Measurements from ENCODE around the gene PRKCE. TPM values are rescaled to one million over a fixed set of nuclear protein-coding genes. Genes with fewer than 3 reads are reported as not detected.

The PRKCE gene
- total and polyA plus RNA-seq, 7 experiments from 2014 or later = 1.4 to 37.9 (median 19.5) TPM

DNA sequence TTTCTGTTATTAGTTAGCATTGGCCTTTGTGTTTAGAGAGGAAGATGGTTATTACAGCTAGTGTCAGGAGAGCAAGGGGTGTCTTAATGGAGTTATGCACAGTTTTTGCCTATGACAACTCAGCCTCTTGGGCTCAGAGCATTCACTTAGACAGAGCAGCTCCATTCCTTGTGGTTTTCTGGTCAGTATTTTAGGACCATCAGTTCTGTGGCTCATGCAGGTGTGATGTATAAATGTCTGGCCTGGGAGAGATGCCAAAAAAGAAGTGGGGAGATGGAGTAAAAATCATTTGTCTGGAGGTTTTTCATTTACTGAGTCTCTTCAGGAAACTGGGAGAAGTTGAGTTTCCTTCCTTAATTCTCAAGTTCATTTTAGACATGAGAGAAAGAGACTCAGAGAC is 79.7 kb downstream of the PRKCE start:
- ChIA-PET CTCF (no interaction called here), POLR2A (no interaction called here)
- Histone ChIP-seq H3K4me1 (ENCODE audit: control insufficient read depth in 2 of 2, insufficient read depth in 2 of 2, low read length in 2 of 2) (no peaks in the 10 kb centered on the region), H3K36me3 (ENCODE audit: control insufficient read depth in 2 of 3, insufficient read depth in 3 of 3, low read length in 3 of 3) (no peaks in the 10 kb centered on the region), H3K27ac (ENCODE audit: low read depth, low read length) (no peak overlapping the region), H3K4me3 (ENCODE audit: low read length) (no peak overlapping the region), H3K9me3 (ENCODE audit: control insufficient read depth in 2 of 3, low read length in 3 of 3) (no peaks in the 10 kb centered on the region), H3K27me3 (ENCODE audit: control insufficient read depth in 2 of 2, insufficient read depth in 2 of 2, low read length in 2 of 2) (no peaks in the 10 kb centered on the region)
- Mint-ChIP-seq H3K4me1 (peaks cover 0 to 13% (median 0%) of the 10 kb centered on the region in 7 donors), H3K9me3 (no peaks in the 10 kb centered on the region), H3K4me3 (no peak overlapping the region), H3K27ac (no peak overlapping the region), H3K36me3 (peaks cover 0 to 18% (median 12%) of the 10 kb centered on the region in 5 donors), H3K27me3 (no peaks in the 10 kb centered on the region)
- intact Hi-C loops (cut with micrococcal nuclease) = no loop called here
- DNase-seq (no peak), ATAC-seq (no peak)

DNA sequence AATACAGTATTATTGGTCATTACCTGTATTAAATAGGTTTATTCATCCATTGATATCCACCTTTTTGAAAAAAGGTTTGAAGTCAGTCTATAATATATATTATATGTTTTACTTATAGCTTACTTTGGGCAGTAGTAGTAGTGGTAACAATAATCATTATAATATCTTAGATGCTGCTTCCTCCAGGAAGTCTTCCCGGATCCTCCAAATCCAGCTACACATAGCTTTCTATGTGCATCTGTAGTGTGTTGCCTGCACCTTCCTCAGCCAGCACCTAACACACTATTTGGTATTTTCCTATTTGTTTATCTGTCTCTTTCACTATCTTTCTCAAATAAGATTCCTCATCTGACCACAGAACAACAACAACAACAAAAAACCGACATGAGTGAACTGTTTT is 81.0 kb downstream of the PRKCE start:
- Mint-ChIP-seq H3K27me3 (no peaks in the 10 kb centered on the region), H3K27ac (no peak overlapping the region), H3K4me1 (peaks cover 0 to 13% (median 0%) of the 10 kb centered on the region in 7 donors), H3K9me3 (no peaks in the 10 kb centered on the region), H3K36me3 (peaks cover 0 to 21% (median 5%) of the 10 kb centered on the region in 5 donors), H3K4me3 (no peak overlapping the region)
- Histone ChIP-seq H3K9me3 (ENCODE audit: control insufficient read depth in 2 of 3, low read length in 3 of 3) (no peaks in the 10 kb centered on the region), H3K4me3 (ENCODE audit: low read length) (no peak overlapping the region), H3K36me3 (ENCODE audit: control insufficient read depth in 2 of 3, insufficient read depth in 3 of 3, low read length in 3 of 3) (peaks cover 0 to 5% (median 0%) of the 10 kb centered on the region in 3 experiments), H3K4me1 (ENCODE audit: control insufficient read depth in 2 of 2, insufficient read depth in 2 of 2, low read length in 2 of 2) (no peaks in the 10 kb centered on the region), H3K27me3 (ENCODE audit: control insufficient read depth in 2 of 2, insufficient read depth in 2 of 2, low read length in 2 of 2) (no peaks in the 10 kb centered on the region), H3K27ac (ENCODE audit: low read depth, low read length) (no peak overlapping the region)
- intact Hi-C loops (cut with micrococcal nuclease) = no loop called here
- ATAC-seq = no peak
- CTCF ChIA-PET = interaction anchor here (0.7 kb wide), 1 partner anchor 36 kb away, joined by 3 read pairs; no protein-coding TSS in a partner anchor
- no peak for DNase-seq
- POLR2A ChIA-PET = no interaction called here

GRCh38 chr2:45732946-45733345 is 81.5 kb downstream of the PRKCE start:
- peaks cover 0 to 5% (median 0%) of the 10 kb centered on the region in 3 experiments for H3K36me3 ChIP-seq (ENCODE audit: control insufficient read depth in 2 of 3, insufficient read depth in 3 of 3, low read length in 3 of 3)
- ChIA-PET POLR2A (no interaction called here), CTCF (interaction anchor here (0.7 to 1.4 kb wide), 2 partner anchors 46 to 78 kb away, joined by 3 to 4 read pairs; no protein-coding TSS in a partner anchor)
- Mint-ChIP-seq H3K9me3 (no peaks in the 10 kb centered on the region), H3K36me3 (peaks cover 0 to 26% (median 5%) of the 10 kb centered on the region in 5 donors), H3K4me3 (peak overlapping the region in 1 of 10 donors; percentile 2), H3K27me3 (no peaks in the 10 kb centered on the region), H3K27ac (no peak overlapping the region), H3K4me1 (peaks cover 0 to 17% (median 0%) of the 10 kb centered on the region in 7 donors)
- no peaks in the 10 kb centered on the region for H3K27me3 ChIP-seq (ENCODE audit: control insufficient read depth in 2 of 2, insufficient read depth in 2 of 2, low read length in 2 of 2)
- DNase-seq (no peak), ATAC-seq (no peak)
- no peak overlapping the region for H3K27ac ChIP-seq (ENCODE audit: low read depth, low read length)
- no peaks in the 10 kb centered on the region for H3K9me3 ChIP-seq (ENCODE audit: control insufficient read depth in 2 of 3, low read length in 3 of 3)
- no peaks in the 10 kb centered on the region for H3K4me1 ChIP-seq (ENCODE audit: control insufficient read depth in 2 of 2, insufficient read depth in 2 of 2, low read length in 2 of 2)
- intact Hi-C loops (cut with micrococcal nuclease) = no loop called here
- no peak overlapping the region for H3K4me3 ChIP-seq (ENCODE audit: low read length)

- DNase-seq (no peak), ATAC-seq (no peak)
- Histone ChIP-seq H3K36me3 (ENCODE audit: control insufficient read depth in 2 of 3, insufficient read depth in 3 of 3, low read length in 3 of 3) (peaks cover 0 to 5% (median 0%) of the 10 kb centered on the region in 3 experiments), H3K9me3 (ENCODE audit: control insufficient read depth in 2 of 3, low read length in 3 of 3) (no peaks in the 10 kb centered on the region), H3K27me3 (ENCODE audit: control insufficient read depth in 2 of 2, insufficient read depth in 2 of 2, low read length in 2 of 2) (no peaks in the 10 kb centered on the region), H3K4me3 (ENCODE audit: low read length) (no peak overlapping the region), H3K27ac (ENCODE audit: low read depth, low read length) (no peak overlapping the region), H3K4me1 (ENCODE audit: control insufficient read depth in 2 of 2, insufficient read depth in 2 of 2, low read length in 2 of 2) (no peaks in the 10 kb centered on the region)
- Mint-ChIP-seq H3K4me1 (peaks cover 0 to 17% (median 9%) of the 10 kb centered on the region in 7 donors), H3K27me3 (no peaks in the 10 kb centered on the region), H3K27ac (no peak overlapping the region), H3K36me3 (peaks cover 0 to 17% (median 5%) of the 10 kb centered on the region in 5 donors), H3K4me3 (no peak overlapping the region), H3K9me3 (no peaks in the 10 kb centered on the region)
- intact Hi-C loops (cut with micrococcal nuclease) = no loop called here
- CTCF ChIA-PET = interaction anchor here (1.4 kb wide), 1 partner anchor 45 kb away, joined by 4 read pairs; no protein-coding TSS in a partner anchor
- POLR2A ChIA-PET = no interaction called here
Observed at GRCh38 chr2:45734336-45734735, 82.9 kb downstream of the PRKCE start.

DNA sequence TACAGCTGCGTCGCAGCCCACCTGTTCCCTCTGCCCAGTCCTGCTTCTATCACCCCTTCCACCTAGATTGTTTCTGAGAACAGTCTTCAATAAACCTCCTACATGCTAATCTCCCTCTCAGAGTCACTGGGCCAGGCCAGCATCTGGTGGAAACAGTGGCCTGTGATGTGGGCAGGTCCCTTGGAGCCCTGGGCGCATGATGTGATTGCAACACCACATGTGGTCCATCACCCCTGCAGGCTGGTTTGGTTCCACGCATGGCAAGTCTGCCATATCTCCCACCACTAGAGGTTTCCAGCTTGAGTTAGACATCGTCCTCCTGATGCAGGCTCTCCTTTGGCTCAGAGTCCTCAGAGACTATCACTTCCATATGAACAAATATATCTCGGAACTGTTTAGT is 83.5 kb downstream of the PRKCE start:
- Histone ChIP-seq H3K4me1 (ENCODE audit: control insufficient read depth in 2 of 2, insufficient read depth in 2 of 2, low read length in 2 of 2) (no peaks in the 10 kb centered on the region), H3K9me3 (ENCODE audit: control insufficient read depth in 2 of 3, low read length in 3 of 3) (no peaks in the 10 kb centered on the region), H3K36me3 (ENCODE audit: control insufficient read depth in 2 of 3, insufficient read depth in 3 of 3, low read length in 3 of 3) (peaks cover 0 to 5% (median 0%) of the 10 kb centered on the region in 3 experiments), H3K27ac (ENCODE audit: low read depth, low read length) (no peak overlapping the region), H3K27me3 (ENCODE audit: control insufficient read depth in 2 of 2, insufficient read depth in 2 of 2, low read length in 2 of 2) (no peaks in the 10 kb centered on the region), H3K4me3 (ENCODE audit: low read length) (no peak overlapping the region)
- no peak for DNase-seq
- intact Hi-C loops (cut with micrococcal nuclease) = no loop called here
- Mint-ChIP-seq H3K4me1 (peaks cover 0 to 19% (median 10%) of the 10 kb centered on the region in 7 donors), H3K9me3 (no peaks in the 10 kb centered on the region), H3K36me3 (peaks cover 0 to 12% (median under 1%) of the 10 kb centered on the region in 5 donors), H3K27ac (no peak overlapping the region), H3K27me3 (no peaks in the 10 kb centered on the region), H3K4me3 (no peak overlapping the region)
- POLR2A ChIA-PET = no interaction called here
- no peak for ATAC-seq
- CTCF ChIA-PET = no interaction called here

DNA sequence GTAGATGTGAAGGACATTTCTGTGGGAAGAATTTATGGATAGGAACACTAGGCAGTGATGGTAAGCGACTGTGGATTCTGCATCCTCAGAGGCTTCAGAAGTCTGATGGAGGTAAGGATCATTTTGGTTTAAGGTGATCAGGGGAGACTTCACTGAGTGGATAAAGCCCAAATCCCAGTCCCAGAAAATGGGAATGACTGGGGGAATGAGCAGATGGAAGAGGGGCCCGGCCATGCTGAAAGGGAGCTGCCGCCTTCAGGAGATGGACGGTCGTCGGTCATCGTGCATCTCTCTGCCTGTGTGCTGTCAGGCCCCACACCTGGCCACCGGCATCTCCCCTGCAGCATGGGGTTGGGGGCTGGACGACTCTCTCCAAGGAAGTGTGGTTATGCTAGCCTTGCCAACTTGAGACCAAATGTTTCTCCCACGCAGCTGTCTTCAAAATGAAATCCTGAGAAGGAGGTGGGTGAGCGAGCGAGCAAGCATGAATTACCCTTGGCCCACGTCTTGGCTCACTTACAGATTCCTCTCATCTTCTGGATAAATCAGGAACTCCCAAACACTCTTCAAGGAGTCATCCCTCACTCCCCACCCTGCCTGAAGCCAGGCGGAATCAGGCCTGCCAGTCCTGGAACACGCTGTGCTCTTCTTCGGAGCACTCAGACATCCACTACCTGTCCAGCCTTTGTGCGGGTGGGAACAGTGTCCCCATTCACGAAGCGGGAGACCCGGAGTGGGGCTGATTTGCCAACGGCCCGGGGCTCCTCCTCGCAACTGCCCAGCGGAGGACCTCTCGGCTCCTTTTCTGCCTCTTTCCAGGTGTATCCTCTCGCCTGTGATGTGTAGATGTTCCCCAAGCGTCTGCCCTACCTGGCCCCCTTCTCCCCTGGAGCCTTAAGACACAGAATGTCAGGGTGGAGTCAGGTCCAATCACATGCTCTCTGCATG is 85.6 kb downstream of the PRKCE start:
- intact Hi-C loops (cut with micrococcal nuclease) = no loop called here
- ChIA-PET CTCF (no interaction called here), POLR2A (no interaction called here)

More for the DNA sequence above, 85.6 kb downstream of the PRKCE start:
- Mint-ChIP-seq H3K4me1 (peaks cover 0 to 14% (median 10%) of the 10 kb centered on the region in 7 donors), H3K27ac (no peak overlapping the region), H3K4me3 (no peak overlapping the region), H3K9me3 (no peaks in the 10 kb centered on the region), H3K36me3 (peaks cover 0 to 12% (median 0%) of the 10 kb centered on the region in 5 donors), H3K27me3 (no peaks in the 10 kb centered on the region)
- Histone ChIP-seq H3K36me3 (ENCODE audit: control insufficient read depth in 2 of 3, insufficient read depth in 3 of 3, low read length in 3 of 3) (peaks cover 0 to 5% (median 0%) of the 10 kb centered on the region in 3 experiments), H3K4me3 (ENCODE audit: low read length) (no peak overlapping the region), H3K27me3 (ENCODE audit: control insufficient read depth in 2 of 2, insufficient read depth in 2 of 2, low read length in 2 of 2) (no peaks in the 10 kb centered on the region), H3K27ac (ENCODE audit: low read depth, low read length) (no peak overlapping the region), H3K9me3 (ENCODE audit: control insufficient read depth in 2 of 3, low read length in 3 of 3) (no peaks in the 10 kb centered on the region), H3K4me1 (ENCODE audit: control insufficient read depth in 2 of 2, insufficient read depth in 2 of 2, low read length in 2 of 2) (no peaks in the 10 kb centered on the region)
- no peak for DNase-seq
- ATAC-seq = no peak
